K562 (cell line): ENCODE data around the gene ZFYVE28. TPM values are rescaled to one million over a fixed set of nuclear protein-coding genes. Genes with fewer than 3 reads are reported as not detected.
A peak's percentile ranks its signal among the peaks of the same experiment; 100 is the strongest.

ENCODE experiments used
- CHD7 ChIP-seq: fragments of 200-600 bp; sonication (generic); IDR thresholded peaks from one replicate; pipeline ENCODE4 v1.6.1; 2012; ENCODE audit warnings: mild to moderate bottlenecking, low read depth, low read length, inconsistent platforms
- NFATC3 ChIP-seq: fragments of 450-650 bp; IDR thresholded peaks from 2 replicates; pipeline ENCODE4 v1.6.1; 2017; ENCODE audit warnings: mild to moderate bottlenecking
- PCBP1 ChIP-seq: fragments of 200-400 bp; formaldehyde crosslinking; IDR thresholded peaks from 2 replicates; pipeline ENCODE4 v1.6.1; 2018; ENCODE audit warnings: mild to moderate bottlenecking, low read depth, low read length; ENCODE audit not compliant: poor library complexity, severe bottlenecking
- TCF3 ChIP-seq: sonication (generic); formaldehyde crosslinking; IDR thresholded peaks from 2 replicates; pipeline ENCODE4 v1.4.0; 2020; ENCODE audit warnings: mild to moderate bottlenecking, missing genetic modification reagents
- TCF7L2 ChIP-seq: fragments of 150-350 bp; IDR thresholded peaks from 2 replicates; pipeline ENCODE4 v1.6.1; 2016; ENCODE audit warnings: low read depth, mild to moderate bottlenecking, low read length, moderate library complexity
- ZBTB40 ChIP-seq, 2 experiments: fragments of 450-650 bp in 1 of 2; sonication (generic) in 1 of 2; formaldehyde crosslinking in 1 of 2; IDR thresholded peaks; 2 replicates each; pipeline versions ENCODE4 v1.7.1 to v1.9.0; 2016 to 2022; ENCODE audit warnings: inconsistent platforms in 1 of 2, mild to moderate bottlenecking in 1 of 2, missing genetic modification reagents in 1 of 2
- polyA plus RNA-seq, 8 experiments: library from polyadenylated mRNA; depleted of rRNA in 4 of 8; stranded (reverse) in 5 of 8; unstranded in 3 of 8; fragments of >200 nt; fragmentation: Nextera tagmentation in 2 of 8; fragmentation: Illumina TruSeq in 1 of 8; extraction: Ambion mirVana in 2 of 8; extraction: Trizol in 1 of 8; gene quantifications; 2 replicates each; pipeline versions ENCODE4 v1.2.1 to v1.2.3, GENCODE V29; 2011 to 2014; ENCODE audit warnings: inconsistent platforms in 1 of 8, missing spikeins in 1 of 8
- total RNA-seq, 7 experiments: library from RNA; depleted of rRNA in 6 of 7; stranded (reverse); fragments of >200 nt in 6 of 7; fragmentation: Illumina TruSeq in 2 of 7; extraction: Trizol in 2 of 7; gene quantifications; 2 replicates each; pipeline versions ENCODE4 v1.2.1 to v1.2.3, GENCODE V29; 2011 to 2021; ENCODE audit warnings: low replicate concordance in 1 of 7

ZFYVE28 gene
- total and polyA plus RNA-seq, 9 of the 15 experiments (the other 6 are each of a cell fraction or from before 2014, with no cell fraction given) = 1.3 to 24.8 (median 8.9) TPM

- peak; percentile 40; the same call in 1 of the 2 replicates for TF ChIP-seq ZBTB40 (IDR thresholded peaks at IDR 0.05)
- TF ChIP-seq ZBTB40 (CRISPR knock-in tag; IDR thresholded peaks at IDR 0.05) = no peak
- TF ChIP-seq PCBP1 = peak; percentile 24
- no peak for TF ChIP-seq CHD7
- no peak for TF ChIP-seq NFATC3
- no peak for TF ChIP-seq TCF3 (CRISPR knock-in tag)
- no peak for TF ChIP-seq TCF7L2
These were observed 157.2 kb downstream of the ZFYVE28 start (continued) for GRCh38 chr4:2261110-2261852.
